NK-92 treated with Interleukin-12 subunit alpha and Interleukin-12 subunit beta, amount 100 ng/mL, for 24 hours (cell line): ENCODE measurements around the gene KPNA5.
A peak's percentile ranks its signal among the peaks of the same experiment; 100 is the strongest.
"Not testable (repeated sequence)": the region's sequence is repeated elsewhere in the genome, so short reads cannot be mapped to it uniquely, and the experiment has no call there.

ENCODE experiments used
- DNase-seq: peaks from one replicate; lab custom pipeline; 2025; lab: John Stamatoyannopoulos, UW

The KPNA5 gene

GRCh38 chr6:116680880-116681672 lies at the start of gene KPNA5:
KPNA5 (plus strand) TSS chr6:116681211; CDS start chr6:116681335, 124 bp downstream.
- DNase-seq, result peak; percentile 85

- DNase-seq, result no peak
Measured at GRCh38 chr6:116631379-116631990, 49.5 kb upstream of the KPNA5 start.

- no peak for DNase-seq
Measured at GRCh38 chr6:116633685-116634084, 47.3 kb upstream of the KPNA5 start.

GRCh38 chr6:116648156-116648555 lies 32.9 kb upstream of the KPNA5 start:
- DNase-seq, result no peak

GRCh38 chr6:116649129-116649528 lies 31.9 kb upstream of the KPNA5 start:
- no peak for DNase-seq

GRCh38 chr6:116651916-116652315 lies 29.1 kb upstream of the KPNA5 start:
- no peak for DNase-seq

- DNase-seq, result no peak
Measured at GRCh38 chr6:116661594-116661993, 19.4 kb upstream of the KPNA5 start.

GRCh38 chr6:116662202-116662601 lies 18.8 kb upstream of the KPNA5 start:
- no peak for DNase-seq

- DNase-seq, result no peak
Measured at GRCh38 chr6:116663308-116663707, 17.7 kb upstream of the KPNA5 start.

- DNase-seq, result not testable (repeated sequence)
Measured at GRCh38 chr6:116664169-116664568, 16.8 kb upstream of the KPNA5 start.

GRCh38 chr6:116665464-116665863 lies 15.5 kb upstream of the KPNA5 start:
- no peak for DNase-seq

- no peak for DNase-seq
Measured at GRCh38 chr6:116666869-116667268, 14.1 kb upstream of the KPNA5 start.

GRCh38 chr6:116667623-116668022 lies 13.4 kb upstream of the KPNA5 start:
- DNase-seq, result no peak

GRCh38 chr6:116672306-116672705 lies 8.7 kb upstream of the KPNA5 start:
- DNase-seq, result no peak

GRCh38 chr6:116676021-116676420 lies 5.0 kb upstream of the KPNA5 start:
- no peak for DNase-seq

- peak; percentile 18 for DNase-seq
Measured at GRCh38 chr6:116682334-116682712, 1.3 kb downstream of the KPNA5 start.

- no peak for DNase-seq
Measured at GRCh38 chr6:116685437-116685993, 4.5 kb downstream of the KPNA5 start.

GRCh38 chr6:116686475-116687101 lies 5.6 kb downstream of the KPNA5 start:
- DNase-seq, result not testable (repeated sequence)

GRCh38 chr6:116691154-116691553 lies 10.1 kb downstream of the KPNA5 start:
- no peak for DNase-seq

- DNase-seq, result not testable (repeated sequence)
Measured at GRCh38 chr6:116692873-116693272, 11.9 kb downstream of the KPNA5 start.

- not testable (repeated sequence) for DNase-seq
Measured at GRCh38 chr6:116693275-116693674, 12.3 kb downstream of the KPNA5 start.

- DNase-seq, result no peak
Measured at GRCh38 chr6:116695401-116695800, 14.4 kb downstream of the KPNA5 start.

GRCh38 chr6:116697480-116697879 lies 16.5 kb downstream of the KPNA5 start:
- no peak for DNase-seq
